Measurements from ENCODE around the gene SOX14. TPM values are rescaled to one million over a fixed set of nuclear protein-coding genes. Genes with fewer than 3 reads are reported as not detected.

Gene SOX14
- polyA plus RNA-seq, 3 donors = not detected

DNA sequence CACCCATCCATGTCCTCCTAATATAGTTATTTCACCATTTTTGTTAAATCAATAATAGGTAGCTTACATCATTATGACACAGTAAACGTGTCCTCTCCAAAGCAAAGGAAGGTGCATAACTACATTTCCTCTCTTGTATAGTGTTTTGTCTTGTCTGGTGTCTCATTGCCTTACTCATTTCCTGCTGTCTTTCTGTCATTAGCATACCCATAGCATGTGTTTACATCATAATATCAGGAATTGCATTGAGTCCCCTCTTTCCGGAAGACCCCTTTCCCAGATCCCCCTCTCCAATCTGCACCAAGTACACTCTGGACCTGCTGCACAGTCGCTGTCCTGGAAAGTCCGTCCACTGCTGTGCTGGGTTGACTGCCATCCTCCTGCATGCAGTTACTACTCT lies 47.9 kb downstream of the SOX14 start:
- DNase-seq (ENCODE audit: extremely low read depth in 1 of 11, low read depth in 9 of 11, low spot score in 4 of 11) = no peak

DNA sequence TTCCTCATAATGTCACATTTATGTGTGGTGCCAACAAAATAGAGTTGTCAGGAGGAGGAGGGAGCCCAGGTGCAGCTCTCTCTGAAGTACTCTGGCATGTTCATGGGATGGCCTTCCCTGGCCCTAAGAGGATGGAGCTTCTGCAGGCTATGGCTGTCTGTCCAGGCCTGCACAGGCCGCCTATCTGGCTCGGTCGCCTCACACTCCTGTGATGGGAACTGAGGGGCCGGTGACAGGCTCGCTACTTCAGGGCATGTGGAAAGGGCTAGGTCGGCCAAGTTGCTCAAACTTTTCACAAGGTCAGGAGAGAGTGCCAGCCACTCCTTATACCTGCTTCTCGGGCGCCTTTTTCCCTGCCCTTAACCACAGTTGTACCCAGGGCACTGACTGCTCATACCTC lies 51.1 kb downstream of the SOX14 start:
- no peak for DNase-seq (ENCODE audit: extremely low read depth in 1 of 11, low read depth in 9 of 11, low spot score in 4 of 11)

Other genes with a start within 250 kb of the SOX14 start
- 1 to 10 TPM; 1.0 to 1.8 (median 1.5) TPM for gene CLDN18, start 245.8 kb downstream of the SOX14 start, polyA plus RNA-seq (ENCODE audit: insufficient read length in 3 of 3)